ENCODE measurements around the gene SPTB.

SPTB gene

DNA sequence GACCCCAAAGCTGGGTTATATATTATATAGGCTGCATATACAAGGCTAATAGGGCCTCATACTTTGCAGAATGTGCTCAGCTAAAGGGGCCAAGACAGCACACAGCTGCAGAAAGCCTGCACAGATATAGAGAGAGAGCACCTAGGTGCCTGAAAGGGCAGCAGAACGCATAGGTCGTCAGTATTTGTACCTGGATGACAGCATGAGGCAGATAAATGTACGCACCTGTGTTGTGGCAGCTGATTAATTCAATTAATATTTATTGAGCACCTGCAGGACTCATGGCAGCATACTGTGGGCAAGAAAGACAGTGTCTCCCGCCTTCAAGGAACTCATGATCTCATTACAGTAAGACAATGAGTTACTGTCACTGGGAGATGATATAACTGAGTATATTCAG is 33.4 kb downstream of the SPTB start:
- Histone ChIP-seq H3K9me3 (no peaks in the 10 kb centered on the region), H3K4me1 (ENCODE audit: control insufficient read depth in 1 of 2, insufficient read depth in 1 of 2, low read depth in 1 of 2, low read length in 1 of 2) (no peaks in the 10 kb centered on the region), H3K4me3 (ENCODE audit: low read depth in 1 of 2, low read length in 1 of 2) (no peak overlapping the region), H3K27me3 (peaks cover 86% of the 10 kb centered on the region), H3K36me3 (no peaks in the 10 kb centered on the region), H3K27ac (no peak overlapping the region)
- TF ChIP-seq, protein P1, sequence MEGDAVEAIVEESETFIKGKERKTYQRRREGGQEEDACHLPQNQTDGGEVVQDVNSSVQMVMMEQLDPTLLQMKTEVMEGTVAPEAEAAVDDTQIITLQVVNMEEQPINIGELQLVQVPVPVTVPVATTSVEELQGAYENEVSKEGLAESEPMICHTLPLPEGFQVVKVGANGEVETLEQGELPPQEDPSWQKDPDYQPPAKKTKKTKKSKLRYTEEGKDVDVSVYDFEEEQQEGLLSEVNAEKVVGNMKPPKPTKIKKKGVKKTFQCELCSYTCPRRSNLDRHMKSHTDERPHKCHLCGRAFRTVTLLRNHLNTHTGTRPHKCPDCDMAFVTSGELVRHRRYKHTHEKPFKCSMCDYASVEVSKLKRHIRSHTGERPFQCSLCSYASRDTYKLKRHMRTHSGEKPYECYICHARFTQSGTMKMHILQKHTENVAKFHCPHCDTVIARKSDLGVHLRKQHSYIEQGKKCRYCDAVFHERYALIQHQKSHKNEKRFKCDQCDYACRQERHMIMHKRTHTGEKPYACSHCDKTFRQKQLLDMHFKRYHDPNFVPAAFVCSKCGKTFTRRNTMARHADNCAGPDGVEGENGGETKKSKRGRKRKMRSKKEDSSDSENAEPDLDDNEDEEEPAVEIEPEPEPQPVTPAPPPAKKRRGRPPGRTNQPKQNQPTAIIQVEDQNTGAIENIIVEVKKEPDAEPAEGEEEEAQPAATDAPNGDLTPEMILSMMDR (IDR thresholded peaks at IDR 0.05): no peak

DNA sequence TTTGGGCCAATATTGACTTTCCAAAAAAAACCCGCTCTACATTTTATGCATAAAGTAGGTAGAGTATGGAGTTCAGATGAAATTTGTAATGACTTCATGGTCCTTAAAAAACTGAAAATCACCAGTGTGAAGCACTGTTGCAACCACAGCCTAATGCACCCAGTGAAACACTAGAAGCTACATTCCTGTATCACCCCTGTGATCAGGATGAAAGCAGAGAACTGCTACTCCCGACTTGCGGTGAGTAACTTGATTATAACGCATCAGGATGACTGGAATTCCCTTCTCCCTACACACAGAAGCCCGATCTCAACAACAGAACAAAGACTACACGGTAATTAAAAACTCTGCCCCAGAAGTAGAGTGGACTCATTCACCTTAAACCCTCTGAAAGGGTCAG is 33.8 kb downstream of the SPTB start:
- peaks cover 86% of the 10 kb centered on the region for H3K27me3 ChIP-seq
- no peaks in the 10 kb centered on the region for H3K4me1 ChIP-seq (ENCODE audit: control insufficient read depth in 1 of 2, insufficient read depth in 1 of 2, low read depth in 1 of 2, low read length in 1 of 2)
- H3K36me3 ChIP-seq: no peaks in the 10 kb centered on the region
- no peak overlapping the region for H3K4me3 ChIP-seq (ENCODE audit: low read depth in 1 of 2, low read length in 1 of 2)
- no peak overlapping the region for H3K27ac ChIP-seq
- H3K9me3 ChIP-seq: no peaks in the 10 kb centered on the region
- TF ChIP-seq, protein P1 (IDR thresholded peaks at IDR 0.05): no peak

DNA sequence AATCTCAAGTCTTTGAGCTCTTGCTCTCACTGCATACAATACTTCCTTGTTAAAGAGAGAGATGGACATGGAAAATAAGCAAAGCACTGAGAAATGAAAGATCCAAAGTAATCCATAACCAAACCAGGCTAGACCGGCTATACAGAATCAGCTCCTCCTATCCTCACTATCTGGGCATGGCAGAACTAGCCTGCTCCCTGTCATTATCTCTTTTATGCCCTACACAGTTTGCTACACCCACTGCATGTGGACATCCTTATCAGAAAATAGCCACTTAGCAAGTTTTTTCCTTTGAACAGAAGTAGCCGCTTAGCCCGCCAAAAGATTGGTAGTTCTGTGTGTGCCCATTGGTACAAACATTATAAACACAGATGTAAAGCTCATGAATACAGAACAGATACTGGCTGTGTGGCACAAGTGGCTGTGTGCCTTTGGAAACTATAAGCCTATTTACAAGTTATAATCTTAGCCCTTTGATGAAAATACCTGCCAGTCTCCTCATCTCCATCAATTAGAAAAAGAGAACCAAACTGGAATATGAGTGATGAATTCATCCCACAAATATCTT is 34.7 kb downstream of the SPTB start:
- no peak overlapping the region for H3K4me3 ChIP-seq (ENCODE audit: low read depth in 1 of 2, low read length in 1 of 2)
- peaks cover 91% of the 10 kb centered on the region for H3K27me3 ChIP-seq
- H3K9me3 ChIP-seq: no peaks in the 10 kb centered on the region
- no peaks in the 10 kb centered on the region for H3K4me1 ChIP-seq (ENCODE audit: control insufficient read depth in 1 of 2, insufficient read depth in 1 of 2, low read depth in 1 of 2, low read length in 1 of 2)
- TF ChIP-seq, protein P1 (IDR thresholded peaks at IDR 0.05): no peak
- no peaks in the 10 kb centered on the region for H3K36me3 ChIP-seq
- H3K27ac ChIP-seq: no peak overlapping the region

DNA sequence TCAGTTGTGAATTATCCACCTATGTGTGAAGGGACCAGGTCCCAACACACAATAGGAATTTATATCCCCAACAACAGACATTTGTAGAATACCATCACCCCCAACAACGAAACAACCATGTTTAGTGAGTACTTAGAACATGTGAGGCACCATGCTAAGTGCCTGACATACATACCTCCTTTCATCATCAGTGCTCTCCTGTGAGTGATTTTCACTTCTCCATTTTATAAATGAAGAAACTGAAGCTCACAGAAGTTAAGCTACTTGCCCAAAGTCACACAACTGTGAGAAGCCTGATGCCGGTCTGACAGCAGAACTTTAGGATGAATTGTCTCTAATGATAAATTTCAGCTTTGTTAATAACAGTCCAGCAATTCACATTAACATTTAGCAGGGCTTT is 35.4 kb downstream of the SPTB start:
- Histone ChIP-seq H3K4me3 (ENCODE audit: low read depth in 1 of 2, low read length in 1 of 2) (no peak overlapping the region), H3K4me1 (ENCODE audit: control insufficient read depth in 1 of 2, insufficient read depth in 1 of 2, low read depth in 1 of 2, low read length in 1 of 2) (no peaks in the 10 kb centered on the region), H3K36me3 (no peaks in the 10 kb centered on the region), H3K9me3 (no peaks in the 10 kb centered on the region), H3K27ac (no peak overlapping the region), H3K27me3 (peaks cover 97% of the 10 kb centered on the region)
- TF ChIP-seq, protein P1 (IDR thresholded peaks at IDR 0.05): no peak

DNA sequence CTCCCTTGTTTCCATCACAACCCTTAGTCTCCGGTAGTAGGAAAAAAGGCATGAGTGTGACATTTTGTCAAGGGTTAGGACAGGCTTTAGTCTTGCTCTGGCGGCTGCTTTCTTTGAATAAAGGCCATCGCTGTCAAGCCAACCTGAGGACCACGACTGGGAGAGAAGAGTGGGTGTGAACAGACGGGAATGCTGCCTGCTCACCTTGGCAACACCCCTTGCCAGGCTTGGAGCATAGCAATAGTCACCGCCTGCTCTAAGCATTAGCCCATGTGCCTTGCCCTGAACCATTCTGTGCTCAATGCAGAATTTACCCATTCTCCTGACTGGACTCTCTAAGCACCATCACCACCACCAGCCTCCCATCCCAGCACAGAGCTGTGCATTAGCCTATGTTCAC is 36.2 kb downstream of the SPTB start:
- no peak overlapping the region for H3K4me3 ChIP-seq (ENCODE audit: low read depth in 1 of 2, low read length in 1 of 2)
- no peaks in the 10 kb centered on the region for H3K36me3 ChIP-seq
- TF ChIP-seq, protein P1 (IDR thresholded peaks at IDR 0.05): no peak
- H3K27ac ChIP-seq: no peak overlapping the region
- peaks cover 97% of the 10 kb centered on the region for H3K27me3 ChIP-seq
- no peaks in the 10 kb centered on the region for H3K4me1 ChIP-seq (ENCODE audit: control insufficient read depth in 1 of 2, insufficient read depth in 1 of 2, low read depth in 1 of 2, low read length in 1 of 2)
- no peaks in the 10 kb centered on the region for H3K9me3 ChIP-seq
